ENCODE results near the gene RCAN2. TPM values are rescaled to one million over a fixed set of nuclear protein-coding genes. Genes with fewer than 3 reads are reported as not detected.

The RCAN2 gene
- total and polyA plus RNA-seq, 2 donors, result 2.0 to 5.9 TPM

- WGBS, result 93% methylated on average over 3 of the region's 3 CpGs
- Histone ChIP-seq H3K27ac (ENCODE audit: low read depth in 1 of 2, low read length in 1 of 2) (no peak overlapping the region), H3K27me3 (ENCODE audit: control insufficient read depth in 2 of 2, insufficient read depth in 1 of 2, low read length in 1 of 2) (no peaks in the 10 kb centered on the region), H3K4me3 (ENCODE audit: low read length in 2 of 2) (no peak overlapping the region), H3K4me1 (ENCODE audit: control insufficient read depth in 2 of 2, insufficient read depth in 2 of 2, low read length in 2 of 2) (no peaks in the 10 kb centered on the region), H3K36me3 (ENCODE audit: control insufficient read depth in 2 of 2, insufficient read depth in 2 of 2, low read length in 1 of 2) (no peaks in the 10 kb centered on the region), H3K9me3 (ENCODE audit: control insufficient read depth in 2 of 2, insufficient read depth in 1 of 2, low read length in 1 of 2) (no peaks in the 10 kb centered on the region)
- no peak for DNase-seq (ENCODE audit: low read depth in 6 of 9, low spot score in 9 of 9)
These were observed 69.3 kb downstream of the RCAN2 start for GRCh38 chr6:46421939-46422338.

- WGBS, result 91% methylated on average over 3 of the region's 3 CpGs
- Histone ChIP-seq H3K27ac (ENCODE audit: low read depth in 1 of 2, low read length in 1 of 2) (no peak overlapping the region), H3K9me3 (ENCODE audit: control insufficient read depth in 2 of 2, insufficient read depth in 1 of 2, low read length in 1 of 2) (no peaks in the 10 kb centered on the region)
These were observed 70.2 kb downstream of the RCAN2 start for GRCh38 chr6:46420921-46421638.

GRCh38 chr6:46419576-46420002 lies 71.7 kb downstream of the RCAN2 start:
- DNase-seq (ENCODE audit: low read depth in 6 of 9, low spot score in 9 of 9), result peak in 8 of 9 donors; percentile 3 to 62 (median 24)

More at GRCh38 chr6:46420921-46421638, 70.2 kb downstream of the RCAN2 start:
- H3K27me3 ChIP-seq (ENCODE audit: control insufficient read depth in 2 of 2, insufficient read depth in 1 of 2, low read length in 1 of 2), result no peaks in the 10 kb centered on the region
- no peaks in the 10 kb centered on the region for H3K4me1 ChIP-seq (ENCODE audit: control insufficient read depth in 2 of 2, insufficient read depth in 2 of 2, low read length in 2 of 2)
- no peaks in the 10 kb centered on the region for H3K36me3 ChIP-seq (ENCODE audit: control insufficient read depth in 2 of 2, insufficient read depth in 2 of 2, low read length in 1 of 2)
- no peak for DNase-seq (ENCODE audit: low read depth in 6 of 9, low spot score in 9 of 9)
- no peak overlapping the region for H3K4me3 ChIP-seq (ENCODE audit: low read length in 2 of 2)

GRCh38 chr6:46414398-46414797 lies 76.9 kb downstream of the RCAN2 start:
- Histone ChIP-seq H3K9me3 (ENCODE audit: control insufficient read depth in 2 of 2, insufficient read depth in 1 of 2, low read length in 1 of 2) (no peaks in the 10 kb centered on the region), H3K4me3 (ENCODE audit: low read length in 2 of 2) (no peak overlapping the region), H3K27ac (ENCODE audit: low read depth in 1 of 2, low read length in 1 of 2) (no peak overlapping the region), H3K4me1 (ENCODE audit: control insufficient read depth in 2 of 2, insufficient read depth in 2 of 2, low read length in 2 of 2) (no peaks in the 10 kb centered on the region), H3K36me3 (ENCODE audit: control insufficient read depth in 2 of 2, insufficient read depth in 2 of 2, low read length in 1 of 2) (no peaks in the 10 kb centered on the region), H3K27me3 (ENCODE audit: control insufficient read depth in 2 of 2, insufficient read depth in 1 of 2, low read length in 1 of 2) (no peaks in the 10 kb centered on the region)
- 39% methylated on average over 1 of the region's 1 CpG for WGBS
- DNase-seq (ENCODE audit: low read depth in 6 of 9, low spot score in 9 of 9), result no peak

More at GRCh38 chr6:46419576-46420002, 71.7 kb downstream of the RCAN2 start:
- 7% methylated on average over 2 of the region's 2 CpGs for WGBS
- Histone ChIP-seq H3K36me3 (ENCODE audit: control insufficient read depth in 2 of 2, insufficient read depth in 2 of 2, low read length in 1 of 2) (no peaks in the 10 kb centered on the region), H3K4me1 (ENCODE audit: control insufficient read depth in 2 of 2, insufficient read depth in 2 of 2, low read length in 2 of 2) (no peaks in the 10 kb centered on the region), H3K9me3 (ENCODE audit: control insufficient read depth in 2 of 2, insufficient read depth in 1 of 2, low read length in 1 of 2) (no peaks in the 10 kb centered on the region), H3K27me3 (ENCODE audit: control insufficient read depth in 2 of 2, insufficient read depth in 1 of 2, low read length in 1 of 2) (no peaks in the 10 kb centered on the region), H3K27ac (ENCODE audit: low read depth in 1 of 2, low read length in 1 of 2) (no peak overlapping the region), H3K4me3 (ENCODE audit: low read length in 2 of 2) (no peak overlapping the region)

- Histone ChIP-seq H3K4me3 (ENCODE audit: low read length in 2 of 2) (no peak overlapping the region), H3K36me3 (ENCODE audit: control insufficient read depth in 2 of 2, insufficient read depth in 2 of 2, low read length in 1 of 2) (no peaks in the 10 kb centered on the region), H3K4me1 (ENCODE audit: control insufficient read depth in 2 of 2, insufficient read depth in 2 of 2, low read length in 2 of 2) (no peaks in the 10 kb centered on the region), H3K27me3 (ENCODE audit: control insufficient read depth in 2 of 2, insufficient read depth in 1 of 2, low read length in 1 of 2) (no peaks in the 10 kb centered on the region), H3K27ac (ENCODE audit: low read depth in 1 of 2, low read length in 1 of 2) (no peak overlapping the region), H3K9me3 (ENCODE audit: control insufficient read depth in 2 of 2, insufficient read depth in 1 of 2, low read length in 1 of 2) (no peaks in the 10 kb centered on the region)
- WGBS, result 52% methylated on average over 2 of the region's 2 CpGs
- no peak for DNase-seq (ENCODE audit: low read depth in 6 of 9, low spot score in 9 of 9)
These were observed 78.6 kb downstream of the RCAN2 start for GRCh38 chr6:46412662-46413061.

- H3K27me3 ChIP-seq (ENCODE audit: control insufficient read depth in 2 of 2, insufficient read depth in 1 of 2, low read length in 1 of 2), result no peaks in the 10 kb centered on the region
- no peak for DNase-seq (ENCODE audit: low read depth in 6 of 9, low spot score in 9 of 9)
- WGBS, result 91% methylated on average over 3 of the region's 3 CpGs
- H3K9me3 ChIP-seq (ENCODE audit: control insufficient read depth in 2 of 2, insufficient read depth in 1 of 2, low read length in 1 of 2), result no peaks in the 10 kb centered on the region
- no peaks in the 10 kb centered on the region for H3K36me3 ChIP-seq (ENCODE audit: control insufficient read depth in 2 of 2, insufficient read depth in 2 of 2, low read length in 1 of 2)
- no peaks in the 10 kb centered on the region for H3K4me1 ChIP-seq (ENCODE audit: control insufficient read depth in 2 of 2, insufficient read depth in 2 of 2, low read length in 2 of 2)
- H3K4me3 ChIP-seq (ENCODE audit: low read length in 2 of 2), result no peak overlapping the region
- no peak overlapping the region for H3K27ac ChIP-seq (ENCODE audit: low read depth in 1 of 2, low read length in 1 of 2)
These were observed 79.6 kb downstream of the RCAN2 start for GRCh38 chr6:46411456-46412197.

GRCh38 chr6:46410334-46410953 lies 80.8 kb downstream of the RCAN2 start:
- Histone ChIP-seq H3K4me1 (ENCODE audit: control insufficient read depth in 2 of 2, insufficient read depth in 2 of 2, low read length in 2 of 2) (no peaks in the 10 kb centered on the region), H3K9me3 (ENCODE audit: control insufficient read depth in 2 of 2, insufficient read depth in 1 of 2, low read length in 1 of 2) (no peaks in the 10 kb centered on the region), H3K4me3 (ENCODE audit: low read length in 2 of 2) (no peak overlapping the region), H3K36me3 (ENCODE audit: control insufficient read depth in 2 of 2, insufficient read depth in 2 of 2, low read length in 1 of 2) (no peaks in the 10 kb centered on the region), H3K27me3 (ENCODE audit: control insufficient read depth in 2 of 2, insufficient read depth in 1 of 2, low read length in 1 of 2) (no peaks in the 10 kb centered on the region), H3K27ac (ENCODE audit: low read depth in 1 of 2, low read length in 1 of 2) (no peak overlapping the region)
- DNase-seq (ENCODE audit: low read depth in 6 of 9, low spot score in 9 of 9), result peak in 8 of 9 donors; percentile 5 to 53 (median 20)
- WGBS, result 30% methylated on average over 5 of the region's 5 CpGs

- DNase-seq (ENCODE audit: low read depth in 6 of 9, low spot score in 9 of 9), result no peak
- Histone ChIP-seq H3K4me1 (ENCODE audit: control insufficient read depth in 2 of 2, insufficient read depth in 2 of 2, low read length in 2 of 2) (no peaks in the 10 kb centered on the region), H3K27ac (ENCODE audit: low read depth in 1 of 2, low read length in 1 of 2) (no peak overlapping the region), H3K36me3 (ENCODE audit: control insufficient read depth in 2 of 2, insufficient read depth in 2 of 2, low read length in 1 of 2) (no peaks in the 10 kb centered on the region), H3K4me3 (ENCODE audit: low read length in 2 of 2) (no peak overlapping the region), H3K9me3 (ENCODE audit: control insufficient read depth in 2 of 2, insufficient read depth in 1 of 2, low read length in 1 of 2) (no peaks in the 10 kb centered on the region), H3K27me3 (ENCODE audit: control insufficient read depth in 2 of 2, insufficient read depth in 1 of 2, low read length in 1 of 2) (no peaks in the 10 kb centered on the region)
- WGBS, result 95% methylated on average over 13 of the region's 13 CpGs
These were observed 83.3 kb downstream of the RCAN2 start for GRCh38 chr6:46407776-46408530.
